ENCODE measurements around the gene GLIPR1L2.
"Not testable (repeated sequence)": the region's sequence is repeated elsewhere in the genome, so short reads cannot be mapped to it uniquely, and the experiment has no call there.

Gene GLIPR1L2

GRCh38 chr12:75432924-75433323, 42.0 kb downstream of the GLIPR1L2 start:
- no peak for DNase-seq

GRCh38 chr12:75437564-75437963, 46.7 kb downstream of the GLIPR1L2 start:
- DNase-seq, result no peak

GRCh38 chr12:75438059-75438754, 47.3 kb downstream of the GLIPR1L2 start:
- DNase-seq, result no peak

- no peak for DNase-seq
These were observed 48.2 kb downstream of the GLIPR1L2 start for GRCh38 chr12:75439048-75439447.

GRCh38 chr12:75439930-75440329, 49.0 kb downstream of the GLIPR1L2 start:
- no peak for DNase-seq

- not testable (repeated sequence) for DNase-seq
These were observed 51.0 kb downstream of the GLIPR1L2 start for GRCh38 chr12:75441687-75442449.

GRCh38 chr12:75442454-75442853, 51.6 kb downstream of the GLIPR1L2 start:
- not testable (repeated sequence) for DNase-seq

- no peak for DNase-seq
These were observed 52.8 kb downstream of the GLIPR1L2 start for GRCh38 chr12:75443709-75444108.

GRCh38 chr12:75444429-75445136, 53.7 kb downstream of the GLIPR1L2 start:
- DNase-seq, result peak; percentile 4

- not testable (repeated sequence) for DNase-seq
These were observed 54.2 kb downstream of the GLIPR1L2 start for GRCh38 chr12:75445137-75445507.

- no peak for DNase-seq
These were observed 56.0 kb downstream of the GLIPR1L2 start for GRCh38 chr12:75446857-75447256.

GRCh38 chr12:75447691-75448393, 57.0 kb downstream of the GLIPR1L2 start:
- no peak for DNase-seq

GRCh38 chr12:75452675-75453330, 61.9 kb downstream of the GLIPR1L2 start:
- no peak for DNase-seq

GRCh38 chr12:75455839-75456238, 65.0 kb downstream of the GLIPR1L2 start:
- no peak for DNase-seq

GRCh38 chr12:75457191-75457590, 66.3 kb downstream of the GLIPR1L2 start:
- no peak for DNase-seq

GRCh38 chr12:75457866-75458265, 67.0 kb downstream of the GLIPR1L2 start:
- DNase-seq, result not testable (repeated sequence)

- DNase-seq, result no peak
These were observed 68.9 kb downstream of the GLIPR1L2 start for GRCh38 chr12:75459755-75460154.

- DNase-seq, result no peak
These were observed 69.3 kb downstream of the GLIPR1L2 start for GRCh38 chr12:75460204-75460603.

- DNase-seq, result no peak
These were observed 81.3 kb downstream of the GLIPR1L2 start for GRCh38 chr12:75471902-75472890.

GRCh38 chr12:75474116-75474515, 83.2 kb downstream of the GLIPR1L2 start:
- DNase-seq, result no peak

- DNase-seq, result no peak
These were observed 85.2 kb downstream of the GLIPR1L2 start for GRCh38 chr12:75476071-75476470.

Data from right kidney (tissue), 1 donor.